Ascending aorta (tissue), 2 donors: ENCODE results near the gene ATG16L2. TPM values are rescaled to one million over a fixed set of nuclear protein-coding genes. Genes with fewer than 3 reads are reported as not detected.

ENCODE experiments used
- DNase-seq, 2 donors: peaks; one replicate each; pipeline ENCODE4 v3.0.0-alpha.2; 2019; ENCODE audit warnings: low spot score in 2 of 2
- H3K27ac ChIP-seq, 2 donors: fragments of 200-600 bp; sonication (generic); one replicate each; pipeline ENCODE4 v1.5.1; 2016 to 2017; ENCODE audit warnings: mild to moderate bottlenecking in 1 of 2
- H3K27me3 ChIP-seq: fragments of 200-600 bp; sonication (generic); one replicate; pipeline ENCODE4 v1.5.1; 2017
- H3K36me3 ChIP-seq, 2 donors: fragments of 200-600 bp; sonication (generic); one replicate each; pipeline ENCODE4 v1.5.1; 2016
- H3K4me1 ChIP-seq, 2 donors: fragments of 200-600 bp; sonication (generic); one replicate each; pipeline ENCODE4 v1.5.1; 2016 to 2017; ENCODE audit warnings: mild to moderate bottlenecking in 1 of 2
- H3K4me3 ChIP-seq, 2 donors: fragments of 200-600 bp; sonication (generic); one replicate each; pipeline ENCODE4 v1.5.1; 2016 to 2017; ENCODE audit warnings: mild to moderate bottlenecking in 1 of 2
- H3K9me3 ChIP-seq, 2 donors: fragments of 200-600 bp; sonication (generic); one replicate each; pipeline ENCODE4 v1.5.1; 2016
- intact Hi-C: fragments of 100-400 bp; cut with DNase I; formaldehyde crosslinking; loops from one replicate; pipeline ENCODE4 v1.15.1; 2023
- total RNA-seq: library from RNA; depleted of rRNA; stranded (reverse); fragments of >200 nt; gene quantifications from one replicate; pipeline ENCODE4 v1.1.0, GENCODE V29; 2016
- TF ChIP-seq, protein P1 (sequence below), 3 experiments: fragments of 200-600 bp in 2 of 3; fragments of 450-650 bp in 1 of 3; sonication (generic) in 2 of 3; IDR thresholded peaks; one replicate each; pipeline ENCODE4 v1.5.1; 2016 to 2019; ENCODE audit warnings: antibody characterized with exemption in 3 of 3, mild to moderate bottlenecking in 1 of 3, moderate library complexity in 1 of 3

The ATG16L2 gene
- total RNA-seq, 1 donor from 2014 or later = 21.2 TPM

DNA sequence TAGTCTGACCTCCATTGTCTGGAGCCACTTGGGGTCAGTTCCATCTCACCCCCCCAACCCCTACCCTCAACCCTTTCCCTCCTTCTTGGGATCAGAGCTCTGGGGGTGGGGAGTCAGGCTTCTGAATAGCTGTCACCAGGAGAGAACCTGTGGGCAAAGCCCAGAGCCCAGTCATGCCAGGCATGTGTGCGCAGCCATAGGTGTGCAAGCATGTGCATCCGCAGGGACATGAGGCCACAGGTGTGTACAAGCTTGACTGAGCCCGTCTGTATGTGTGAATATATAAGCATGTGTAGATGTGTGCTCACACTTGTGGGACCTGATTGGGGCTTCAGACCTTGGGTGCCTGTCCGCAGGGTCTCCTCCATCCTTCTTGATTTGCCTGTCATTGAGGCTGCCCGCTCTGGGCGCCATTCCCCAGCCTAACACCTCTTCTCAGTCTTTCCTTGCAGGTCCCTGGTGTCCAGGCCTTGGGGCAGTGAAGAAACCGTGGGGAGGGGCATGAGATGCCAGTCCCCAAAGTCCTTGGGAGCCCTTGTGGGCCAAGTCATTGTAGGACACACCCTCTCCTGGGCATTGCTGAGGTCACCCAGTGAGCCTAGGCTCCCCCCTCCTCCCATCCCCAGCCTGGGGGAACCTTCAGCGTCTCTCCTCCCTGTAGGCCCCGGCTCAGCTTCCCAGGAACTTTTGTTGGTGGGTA is 9.0 kb downstream of the ATG16L2 start:
- peaks cover 9 to 12% of the 10 kb centered on the region in 2 donors for H3K36me3 ChIP-seq
- peaks cover 6 to 8% of the 10 kb centered on the region in 2 donors for H3K4me1 ChIP-seq
- H3K4me3 ChIP-seq = no peak overlapping the region
- peak overlapping the region; percentile 75 to 78 for H3K27ac ChIP-seq
- H3K27me3 ChIP-seq = no peaks in the 10 kb centered on the region
- DNase-seq = no peak
- TF ChIP-seq, protein P1, sequence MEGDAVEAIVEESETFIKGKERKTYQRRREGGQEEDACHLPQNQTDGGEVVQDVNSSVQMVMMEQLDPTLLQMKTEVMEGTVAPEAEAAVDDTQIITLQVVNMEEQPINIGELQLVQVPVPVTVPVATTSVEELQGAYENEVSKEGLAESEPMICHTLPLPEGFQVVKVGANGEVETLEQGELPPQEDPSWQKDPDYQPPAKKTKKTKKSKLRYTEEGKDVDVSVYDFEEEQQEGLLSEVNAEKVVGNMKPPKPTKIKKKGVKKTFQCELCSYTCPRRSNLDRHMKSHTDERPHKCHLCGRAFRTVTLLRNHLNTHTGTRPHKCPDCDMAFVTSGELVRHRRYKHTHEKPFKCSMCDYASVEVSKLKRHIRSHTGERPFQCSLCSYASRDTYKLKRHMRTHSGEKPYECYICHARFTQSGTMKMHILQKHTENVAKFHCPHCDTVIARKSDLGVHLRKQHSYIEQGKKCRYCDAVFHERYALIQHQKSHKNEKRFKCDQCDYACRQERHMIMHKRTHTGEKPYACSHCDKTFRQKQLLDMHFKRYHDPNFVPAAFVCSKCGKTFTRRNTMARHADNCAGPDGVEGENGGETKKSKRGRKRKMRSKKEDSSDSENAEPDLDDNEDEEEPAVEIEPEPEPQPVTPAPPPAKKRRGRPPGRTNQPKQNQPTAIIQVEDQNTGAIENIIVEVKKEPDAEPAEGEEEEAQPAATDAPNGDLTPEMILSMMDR (IDR thresholded peaks at IDR 0.05) = no peak
- no peaks in the 10 kb centered on the region for H3K9me3 ChIP-seq
- intact Hi-C loops = loop anchor here (2.0 kb wide), 1 partner anchor 356 kb away; no protein-coding TSS in a partner anchor

DNA sequence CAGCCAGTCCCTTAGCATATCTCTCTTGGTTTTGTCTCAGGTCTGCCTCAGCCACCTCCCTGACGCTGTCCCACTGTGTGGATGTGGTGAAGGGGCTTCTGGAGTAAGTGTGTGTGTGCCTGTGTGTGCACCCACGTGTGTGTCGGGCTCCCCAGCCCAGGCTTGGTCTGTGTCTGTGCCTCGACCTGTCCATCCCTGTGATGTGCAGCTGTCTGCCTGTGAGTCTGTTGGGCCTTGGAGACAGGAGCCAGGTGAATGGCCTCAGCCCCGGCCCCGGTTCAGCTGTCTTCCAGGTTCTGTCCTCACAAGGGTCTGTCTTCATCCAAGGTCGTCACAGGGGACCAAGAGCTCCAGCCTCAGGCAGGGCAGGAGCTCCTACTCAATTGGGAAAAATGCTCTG is 9.8 kb downstream of the ATG16L2 start:
- DNase-seq = no peak
- peak overlapping the region; percentile 65 to 75 for H3K27ac ChIP-seq
- TF ChIP-seq, protein P1 (IDR thresholded peaks at IDR 0.05) = no peak
- intact Hi-C loops = no loop called here
- H3K4me1 ChIP-seq = peaks cover 6 to 8% of the 10 kb centered on the region in 2 donors
- H3K36me3 ChIP-seq = peaks cover 1 to 9% of the 10 kb centered on the region in 2 donors
- no peaks in the 10 kb centered on the region for H3K27me3 ChIP-seq
- H3K9me3 ChIP-seq = no peaks in the 10 kb centered on the region
- H3K4me3 ChIP-seq = no peak overlapping the region

DNA sequence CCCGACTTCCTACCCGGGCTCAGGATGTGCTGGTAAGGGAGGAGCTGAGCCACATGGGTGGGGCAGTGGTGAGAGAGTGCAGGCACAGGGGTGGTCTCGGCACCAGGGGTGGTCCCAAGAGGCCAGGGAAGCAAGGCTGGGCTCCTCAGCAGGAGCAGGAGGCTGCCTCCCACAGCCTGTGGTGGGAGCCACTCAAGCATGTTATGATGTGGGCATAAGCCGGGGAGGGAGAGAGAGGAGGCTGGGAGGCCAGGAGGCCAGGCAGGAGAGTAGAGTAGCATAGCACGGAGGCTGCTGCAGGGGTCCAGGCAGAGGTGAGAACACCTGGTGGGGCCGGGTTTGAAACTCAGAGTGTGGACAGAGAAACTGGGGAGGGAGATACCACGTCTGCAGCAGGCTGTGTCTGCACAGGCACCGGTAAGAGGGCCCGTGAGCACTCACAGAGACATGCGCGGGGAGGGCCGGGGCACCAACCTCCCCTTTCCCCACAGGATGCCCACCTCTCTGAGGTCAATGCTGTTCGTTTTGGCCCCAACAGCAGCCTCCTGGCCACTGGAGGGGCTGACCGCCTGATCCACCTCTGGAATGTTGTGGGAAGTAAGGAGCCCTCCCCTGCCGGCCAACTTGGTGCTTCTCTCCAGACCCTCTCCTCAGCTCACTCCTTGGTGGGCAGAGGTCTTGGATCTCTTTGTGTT is 10.7 kb downstream of the ATG16L2 start:
- TF ChIP-seq, protein P1 (IDR thresholded peaks at IDR 0.05) = no peak
- peaks cover 0 to 10% of the 10 kb centered on the region in 2 donors for H3K36me3 ChIP-seq
- no peaks in the 10 kb centered on the region for H3K27me3 ChIP-seq
- intact Hi-C loops = no loop called here
- peaks cover 6 to 8% of the 10 kb centered on the region in 2 donors for H3K4me1 ChIP-seq
- no peaks in the 10 kb centered on the region for H3K9me3 ChIP-seq
- no peak for DNase-seq
- H3K4me3 ChIP-seq = no peak overlapping the region
- H3K27ac ChIP-seq = peak overlapping the region; percentile 16 to 75

DNA sequence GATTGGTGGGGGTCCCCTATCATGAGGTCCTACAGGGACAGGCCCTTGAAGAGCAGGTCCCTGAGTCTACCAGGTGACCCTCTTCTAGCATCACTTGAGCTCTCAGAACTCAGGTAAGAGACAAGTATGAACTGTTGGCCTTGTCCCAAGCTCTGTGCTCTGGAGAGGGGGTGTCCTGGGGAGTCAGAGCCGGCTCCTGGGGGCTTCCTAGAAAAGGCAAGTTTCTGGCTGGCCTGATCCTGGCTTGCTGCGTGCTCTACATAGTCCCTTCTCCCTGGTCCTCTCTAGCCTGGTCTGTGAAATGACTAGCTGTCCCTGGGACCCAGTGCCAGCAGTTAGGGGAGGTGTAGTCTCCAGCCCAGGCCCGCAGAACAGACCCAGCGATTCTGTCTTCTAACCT is 11.4 kb downstream of the ATG16L2 start:
- Histone ChIP-seq H3K27me3 (no peaks in the 10 kb centered on the region), H3K4me1 (peaks cover 6 to 8% of the 10 kb centered on the region in 2 donors), H3K9me3 (no peaks in the 10 kb centered on the region), H3K4me3 (no peak overlapping the region), H3K27ac (peak overlapping the region; percentile 16 to 75), H3K36me3 (peaks cover 0 to 7% of the 10 kb centered on the region in 2 donors)
- DNase-seq = no peak
- intact Hi-C loops = no loop called here
- TF ChIP-seq, protein P1 (IDR thresholded peaks at IDR 0.05) = no peak

DNA sequence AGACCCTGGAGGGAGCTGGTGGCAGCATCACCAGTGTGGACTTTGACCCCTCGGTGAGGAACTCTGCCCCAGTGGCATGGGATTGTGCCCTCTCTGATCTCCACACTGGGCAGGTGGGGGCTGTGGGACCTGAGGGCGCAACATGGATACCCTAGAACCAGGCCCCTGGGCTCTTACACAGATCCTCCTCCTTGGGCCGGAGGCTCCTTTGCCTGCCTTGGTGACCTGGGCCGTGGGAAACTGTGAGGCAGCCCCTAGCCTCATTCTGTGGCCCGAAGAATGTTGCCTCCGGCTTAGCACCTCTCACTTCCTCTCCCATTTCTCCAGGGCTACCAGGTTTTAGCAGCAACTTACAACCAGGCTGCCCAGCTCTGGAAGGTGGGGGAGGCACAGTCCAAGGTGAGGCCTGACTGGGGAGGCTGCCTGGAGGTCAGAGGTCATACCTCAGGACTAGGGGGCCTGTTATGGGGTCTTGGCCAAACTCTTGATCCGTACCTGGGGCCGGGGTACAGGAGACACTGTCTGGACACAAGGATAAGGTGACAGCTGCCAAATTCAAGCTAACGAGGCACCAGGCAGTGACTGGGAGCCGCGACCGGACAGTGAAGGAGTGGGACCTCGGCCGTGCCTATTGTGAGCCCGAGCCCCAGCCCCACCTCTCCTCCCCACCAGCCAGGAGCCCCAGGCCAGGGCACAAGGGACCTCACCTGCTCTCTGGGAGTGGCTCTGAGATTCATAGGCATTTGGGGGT is 12.2 kb downstream of the ATG16L2 start:
- no peak overlapping the region for H3K4me3 ChIP-seq
- H3K36me3 ChIP-seq = peaks cover 0 to 7% of the 10 kb centered on the region in 2 donors
- DNase-seq = no peak
- H3K27ac ChIP-seq = peak overlapping the region; percentile 16 to 75
- intact Hi-C loops = no loop called here
- peaks cover 5 to 8% of the 10 kb centered on the region in 2 donors for H3K4me1 ChIP-seq
- TF ChIP-seq, protein P1 (IDR thresholded peaks at IDR 0.05) = no peak
- no peaks in the 10 kb centered on the region for H3K9me3 ChIP-seq
- no peaks in the 10 kb centered on the region for H3K27me3 ChIP-seq
